ENCODE data around the gene MAP3K10.

GRCh38 chr19:40216777-40217026 is 25.5 kb downstream of the MAP3K10 start:
- TF ChIP-seq, protein P1, sequence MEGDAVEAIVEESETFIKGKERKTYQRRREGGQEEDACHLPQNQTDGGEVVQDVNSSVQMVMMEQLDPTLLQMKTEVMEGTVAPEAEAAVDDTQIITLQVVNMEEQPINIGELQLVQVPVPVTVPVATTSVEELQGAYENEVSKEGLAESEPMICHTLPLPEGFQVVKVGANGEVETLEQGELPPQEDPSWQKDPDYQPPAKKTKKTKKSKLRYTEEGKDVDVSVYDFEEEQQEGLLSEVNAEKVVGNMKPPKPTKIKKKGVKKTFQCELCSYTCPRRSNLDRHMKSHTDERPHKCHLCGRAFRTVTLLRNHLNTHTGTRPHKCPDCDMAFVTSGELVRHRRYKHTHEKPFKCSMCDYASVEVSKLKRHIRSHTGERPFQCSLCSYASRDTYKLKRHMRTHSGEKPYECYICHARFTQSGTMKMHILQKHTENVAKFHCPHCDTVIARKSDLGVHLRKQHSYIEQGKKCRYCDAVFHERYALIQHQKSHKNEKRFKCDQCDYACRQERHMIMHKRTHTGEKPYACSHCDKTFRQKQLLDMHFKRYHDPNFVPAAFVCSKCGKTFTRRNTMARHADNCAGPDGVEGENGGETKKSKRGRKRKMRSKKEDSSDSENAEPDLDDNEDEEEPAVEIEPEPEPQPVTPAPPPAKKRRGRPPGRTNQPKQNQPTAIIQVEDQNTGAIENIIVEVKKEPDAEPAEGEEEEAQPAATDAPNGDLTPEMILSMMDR (IDR thresholded peaks at IDR 0.05; ENCODE audit: low read depth, low read length) = no peak
- TF ChIP-seq POLR2A (IDR thresholded peaks at IDR 0.05; ENCODE audit: extremely low read depth, insufficient read length) = no peak

Measured in NB4 (cell line).